Stomach (tissue), 9 donors: Measurements from ENCODE around the gene LRCH1. TPM values are rescaled to one million over a fixed set of nuclear protein-coding genes. Genes with fewer than 3 reads are reported as not detected.

Source experiments
- DNase-seq, 2 donors: peaks; one replicate each; pipeline versions ENCODE4 v3.0.0 to v3.0.0-alpha.2; 2013 to 2019
- H3K27ac ChIP-seq, 5 donors: fragments of 200-600 bp in 4 of 5; sonication (generic) in 4 of 5; one replicate each; pipeline ENCODE4 v1.5.1; 2013 to 2019; ENCODE audit warnings: mild to moderate bottlenecking in 1 of 5, moderate library complexity in 1 of 5
- H3K27me3 ChIP-seq, 3 donors: fragments of 200-600 bp; sonication (generic); one replicate each; pipeline ENCODE4 v1.5.1; 2017 to 2019; ENCODE audit warnings: mixed run types in 1 of 3
- H3K36me3 ChIP-seq, 4 donors: fragments of 200-600 bp; sonication (generic); 1 replicate in 3 of 4; 2 replicates in 1 of 4; pipeline ENCODE4 v1.5.1; 2016 to 2019
- H3K4me1 ChIP-seq, 4 donors: fragments of 200-600 bp; sonication (generic); one replicate each; pipeline ENCODE4 v1.5.1; 2016 to 2019
- H3K4me3 ChIP-seq, 4 donors: fragments of 200-600 bp; sonication (generic) in 3 of 4; one replicate each; pipeline ENCODE4 v1.5.1; 2016 to 2019; ENCODE audit warnings: mild to moderate bottlenecking in 1 of 4
- H3K9me3 ChIP-seq, 4 donors: fragments of 200-600 bp; sonication (generic); one replicate each; pipeline ENCODE4 v1.5.1; 2016 to 2019
- CTCF ChIP-seq, 7 experiments: fragments of 450-650 bp in 4 of 7; fragments of 200-600 bp in 3 of 7; sonication (generic) in 3 of 7; IDR thresholded peaks; one replicate each; pipeline ENCODE4 v1.5.1; 2016 to 2019; ENCODE audit warnings: antibody characterized with exemption in 7 of 7, control low read depth in 2 of 7, mild to moderate bottlenecking in 1 of 7
- EP300 ChIP-seq: sonication (generic); formaldehyde crosslinking; IDR thresholded peaks from one replicate; pipeline ENCODE4 v1.6.1; 2017; ENCODE audit warnings: antibody characterized with exemption
- POLR2A ChIP-seq, 4 donors: fragments of 450-650 bp; IDR thresholded peaks; one replicate each; pipeline ENCODE4 v1.6.1; 2016; ENCODE audit warnings: antibody characterized with exemption in 4 of 4, control low read depth in 2 of 4, mild to moderate bottlenecking in 1 of 4, moderate library complexity in 1 of 4
- POLR2AphosphoS5 ChIP-seq, 3 donors: sonication (generic); formaldehyde crosslinking; IDR thresholded peaks; one replicate each; pipeline ENCODE4 v1.6.1; 2016; ENCODE audit warnings: antibody characterized with exemption in 3 of 3
- WGBS, 5 donors: extraction: QIAGEN DNeasy Blood & Tissue Kit in 3 of 5; methylation state at CpG; one replicate each; pipeline versions ENCODE4 v1.1.5 to v1.1.7; 2013 to 2018; 5-methylcytosine and 5-hydroxymethylcytosine counted together
- intact Hi-C: fragments of 100-400 bp; cut with DNase I; formaldehyde crosslinking; loops from one replicate; pipeline ENCODE4 v1.15.1; 2023; ENCODE audit warnings: low total_unique reads
- polyA plus RNA-seq, 3 donors: library from polyadenylated mRNA; stranded (reverse); fragments of 200-250 nt; gene quantifications; one replicate each; pipeline ENCODE4 v1.2.3, GENCODE V29; 2013
- total RNA-seq, 5 donors: library from RNA; depleted of rRNA; stranded (reverse); fragments of >200 nt; gene quantifications; one replicate each; pipeline versions ENCODE4 v1.1.0 to v1.2.3, GENCODE V29; 2014 to 2016
- donor health status: healthy with polysubstance abuse.
- donor health status: Bipolar disorder and iron deficiency.
- donor health status: healthy.

Gene LRCH1
- total and polyA plus RNA-seq, 8 donors = 5.4 to 70.6 (median 19.4) TPM

- Histone ChIP-seq H3K4me3 (no peak overlapping the region), H3K4me1 (peaks cover 0 to 22% (median 9%) of the 10 kb centered on the region in 4 donors), H3K27me3 (no peaks in the 10 kb centered on the region), H3K27ac (no peak overlapping the region), H3K36me3 (peaks cover 13 to 44% (median 32%) of the 10 kb centered on the region in 4 donors), H3K9me3 (no peaks in the 10 kb centered on the region)
- TF ChIP-seq POLR2A (IDR thresholded peaks at IDR 0.05) = no peak
- no peak for TF ChIP-seq CTCF (IDR thresholded peaks at IDR 0.05)
- no peak for TF ChIP-seq POLR2AphosphoS5 (IDR thresholded peaks at IDR 0.05)
- TF ChIP-seq EP300 = no peak
- 86 to 99% (median 95%) methylated on average over 8 of the region's 8 CpGs for WGBS, 5 donors
- no peak for DNase-seq
- intact Hi-C loops = loop anchor here (5.0 kb wide), 2 partner anchors 173 to 228 kb away; no protein-coding TSS in a partner anchor
These were observed 167.2 kb downstream of the LRCH1 start for GRCh38 chr13:46720189-46720588.

DNA sequence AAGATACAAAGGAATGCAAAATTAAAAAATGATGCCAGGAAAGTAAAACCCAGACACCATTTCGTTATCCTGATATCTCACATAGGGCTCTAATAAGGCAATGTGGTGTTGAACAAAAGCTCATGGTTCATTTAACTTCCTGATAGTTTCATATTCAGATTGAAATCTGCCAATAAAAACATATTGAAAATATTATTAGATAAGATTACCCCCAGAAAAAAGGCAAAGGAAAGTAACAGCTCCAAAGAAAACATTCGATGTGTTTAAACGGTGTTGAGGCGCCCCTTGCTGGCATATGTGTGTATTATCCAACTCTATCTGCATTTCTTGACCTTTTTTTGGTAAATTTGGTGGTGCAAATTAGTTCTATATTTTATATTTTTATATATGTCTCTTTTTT, 168.1 kb downstream of the LRCH1 start:
- H3K4me3 ChIP-seq = no peak overlapping the region
- peaks cover 0 to 22% (median 9%) of the 10 kb centered on the region in 4 donors for H3K4me1 ChIP-seq
- 10 to 21% (median 14%) methylated on average over 4 of the region's 4 CpGs for WGBS, 5 donors
- DNase-seq = peak; percentile 53 to 77
- H3K27ac ChIP-seq = no peak overlapping the region
- H3K27me3 ChIP-seq = no peaks in the 10 kb centered on the region
- peaks cover 20 to 47% (median 35%) of the 10 kb centered on the region in 4 donors for H3K36me3 ChIP-seq
- no peak for TF ChIP-seq POLR2A (IDR thresholded peaks at IDR 0.05)
- TF ChIP-seq CTCF (IDR thresholded peaks at IDR 0.05) = peak in 5 of 7 experiments; percentile 46 to 78 (median 58)
- H3K9me3 ChIP-seq = no peaks in the 10 kb centered on the region
- intact Hi-C loops = loop anchor here (5.0 kb wide), 2 partner anchors 174 to 229 kb away; no protein-coding TSS in a partner anchor

DNA sequence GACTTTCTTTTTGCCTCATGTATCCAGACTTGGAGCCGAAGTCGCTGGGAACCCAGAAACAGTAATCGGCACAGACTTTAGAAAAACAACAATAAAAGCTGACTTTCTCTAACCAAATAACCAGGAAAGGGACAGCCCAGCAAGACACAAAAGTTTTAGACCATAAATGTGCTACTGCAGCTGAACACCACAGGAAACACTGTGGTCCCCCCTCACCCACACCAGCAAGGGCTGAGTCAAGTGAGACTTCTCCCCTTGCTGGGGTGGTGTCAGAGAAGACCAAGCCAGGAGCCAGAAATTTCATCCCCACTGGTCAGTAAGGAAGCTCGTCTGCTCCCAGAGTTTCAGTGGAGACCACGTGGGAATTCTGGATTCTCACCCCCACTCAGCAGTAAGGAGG, 173.4 kb downstream of the LRCH1 start:
- Histone ChIP-seq H3K4me1 (peaks cover 0 to 2% (median under 1%) of the 10 kb centered on the region in 4 donors), H3K27ac (no peak overlapping the region), H3K36me3 (peaks cover 40 to 92% (median 86%) of the 10 kb centered on the region in 4 donors), H3K4me3 (no peak overlapping the region), H3K27me3 (no peaks in the 10 kb centered on the region), H3K9me3 (no peaks in the 10 kb centered on the region)
- intact Hi-C loops = no loop called here
- WGBS, 5 donors = 90 to 97% (median 93%) methylated on average over 5 of the region's 5 CpGs
- no peak for DNase-seq
- TF ChIP-seq EP300 = no peak
- no peak for TF ChIP-seq POLR2AphosphoS5 (IDR thresholded peaks at IDR 0.05)

DNA sequence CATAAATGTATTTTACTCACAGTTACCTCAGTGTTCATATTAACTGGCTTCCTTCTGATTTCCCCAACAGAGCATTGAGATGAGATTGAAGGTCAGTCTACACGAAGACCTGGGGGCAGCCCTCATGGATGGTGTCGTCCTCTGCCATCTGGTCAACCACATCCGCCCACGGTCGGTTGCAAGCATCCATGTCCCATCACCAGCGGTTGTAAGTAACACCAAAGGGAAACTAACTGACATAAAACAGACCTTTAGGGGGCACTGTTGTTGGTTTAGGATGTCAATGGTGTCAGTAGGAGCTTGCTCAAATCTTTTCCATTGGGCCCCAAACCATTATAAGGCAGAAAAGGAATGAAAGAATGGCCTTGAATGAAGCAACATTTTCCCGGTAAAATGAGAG, 175.8 kb downstream of the LRCH1 start:
- H3K4me1 ChIP-seq = no peaks in the 10 kb centered on the region
- DNase-seq = no peak
- H3K9me3 ChIP-seq = no peaks in the 10 kb centered on the region
- 87 to 93% (median 90%) methylated on average over 7 of the region's 7 CpGs for WGBS, 5 donors
- peaks cover 40 to 100% (median 99%) of the 10 kb centered on the region in 4 donors for H3K36me3 ChIP-seq
- no peaks in the 10 kb centered on the region for H3K27me3 ChIP-seq
- intact Hi-C loops = no loop called here
- H3K27ac ChIP-seq = no peak overlapping the region
- no peak overlapping the region for H3K4me3 ChIP-seq
- TF ChIP-seq EP300 (no peak), CTCF (IDR thresholded peaks at IDR 0.05) (no peak), POLR2A (IDR thresholded peaks at IDR 0.05) (no peak), POLR2AphosphoS5 (IDR thresholded peaks at IDR 0.05) (no peak)

DNA sequence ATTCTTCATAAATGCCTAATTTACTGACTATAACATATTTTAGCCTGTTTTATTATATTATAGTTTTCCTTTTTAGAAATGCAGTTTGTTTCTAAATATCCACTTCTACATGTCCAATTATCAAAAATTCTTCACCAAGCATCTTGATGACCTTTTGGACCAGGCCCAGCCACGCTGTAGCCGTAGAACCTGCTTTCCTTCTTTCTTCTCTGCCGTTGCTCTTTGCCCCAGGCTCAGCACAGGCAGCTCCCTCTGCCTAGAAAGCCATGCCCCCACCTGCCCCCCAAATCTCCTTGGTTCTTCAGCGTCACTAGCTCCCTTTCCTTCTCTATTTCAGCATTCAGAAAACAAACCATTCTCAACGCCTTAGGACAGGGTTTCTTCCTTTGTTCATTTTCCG, 178.6 kb downstream of the LRCH1 start:
- H3K36me3 ChIP-seq = peaks cover 19 to 99% (median 96%) of the 10 kb centered on the region in 4 donors
- no peaks in the 10 kb centered on the region for H3K4me1 ChIP-seq
- no peak overlapping the region for H3K27ac ChIP-seq
- TF ChIP-seq EP300 (no peak), POLR2AphosphoS5 (IDR thresholded peaks at IDR 0.05) (no peak), POLR2A (IDR thresholded peaks at IDR 0.05) (no peak), CTCF (IDR thresholded peaks at IDR 0.05) (no peak)
- 58 to 77% (median 65%) methylated on average over 6 of the region's 6 CpGs for WGBS, 5 donors
- intact Hi-C loops = no loop called here
- no peaks in the 10 kb centered on the region for H3K9me3 ChIP-seq
- H3K4me3 ChIP-seq = no peak overlapping the region
- H3K27me3 ChIP-seq = no peaks in the 10 kb centered on the region
- DNase-seq = no peak
